G401 (cell line): ENCODE results near the gene GRIK3. TPM values are rescaled to one million over a fixed set of nuclear protein-coding genes. Genes with fewer than 3 reads are reported as not detected.

Source experiments
- DNase-seq: peaks from one replicate; pipeline ENCODE4 v3.0.0-alpha.2; 2015; ENCODE audit warnings: low spot score
- in situ Hi-C: cut with HindIII; loops from 2 replicates; pipeline ENCODE4 v1.10.0; 2016; ENCODE audit warnings: low sequenced_read_pairs, mixed read lengths
- total RNA-seq: library from RNA; depleted of rRNA; stranded (reverse); fragments of >200 nt; shearing (Covaris generic); gene quantifications from 2 replicates; pipeline ENCODE4 v1.2.3, GENCODE V29; 2014

GRIK3 gene
- total RNA-seq, 1 experiment from 2014 or later, result not detected

DNA sequence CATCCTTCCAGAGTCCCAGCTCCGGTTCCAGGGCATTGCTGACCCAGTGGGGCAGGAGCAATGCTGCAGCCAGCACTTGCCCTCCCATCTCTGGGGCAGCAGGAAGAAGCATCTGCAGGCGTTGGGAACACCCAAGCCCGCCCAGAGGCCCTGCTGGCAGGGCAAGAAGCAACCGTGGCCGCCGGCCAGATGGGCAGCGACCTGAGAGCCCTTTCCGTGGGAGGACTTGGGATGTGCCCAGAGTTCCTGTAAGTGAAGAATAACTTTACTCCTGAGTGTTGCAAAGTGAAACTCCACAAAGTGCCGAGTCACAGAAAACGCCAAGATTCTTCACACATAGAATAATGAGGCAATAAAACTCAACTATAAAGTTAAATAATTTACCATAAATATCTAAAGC, 46.0 kb downstream of the GRIK3 start:
- no peak for DNase-seq
- in situ Hi-C loops, result no loop called here

DNA sequence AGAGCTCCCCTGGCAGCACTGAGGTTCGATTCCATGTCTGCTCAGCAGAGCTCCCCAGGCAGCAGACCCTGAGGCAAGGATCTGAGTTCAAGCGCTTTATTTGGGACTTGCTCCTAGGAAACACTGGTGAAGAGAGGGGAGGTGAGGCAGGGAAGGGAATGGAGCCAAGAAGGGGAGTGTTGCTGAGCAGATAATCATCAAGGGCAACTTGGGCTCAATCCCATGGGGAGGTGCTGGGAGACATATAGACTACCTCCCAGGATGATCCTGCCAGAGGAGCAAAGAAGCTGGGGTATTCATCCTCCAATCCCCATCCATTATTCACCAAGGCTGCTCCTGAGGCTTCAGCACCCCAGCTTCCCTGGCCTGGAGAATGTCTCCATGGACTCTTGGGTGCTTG, 47.0 kb downstream of the GRIK3 start:
- in situ Hi-C loops, result no loop called here

DNA sequence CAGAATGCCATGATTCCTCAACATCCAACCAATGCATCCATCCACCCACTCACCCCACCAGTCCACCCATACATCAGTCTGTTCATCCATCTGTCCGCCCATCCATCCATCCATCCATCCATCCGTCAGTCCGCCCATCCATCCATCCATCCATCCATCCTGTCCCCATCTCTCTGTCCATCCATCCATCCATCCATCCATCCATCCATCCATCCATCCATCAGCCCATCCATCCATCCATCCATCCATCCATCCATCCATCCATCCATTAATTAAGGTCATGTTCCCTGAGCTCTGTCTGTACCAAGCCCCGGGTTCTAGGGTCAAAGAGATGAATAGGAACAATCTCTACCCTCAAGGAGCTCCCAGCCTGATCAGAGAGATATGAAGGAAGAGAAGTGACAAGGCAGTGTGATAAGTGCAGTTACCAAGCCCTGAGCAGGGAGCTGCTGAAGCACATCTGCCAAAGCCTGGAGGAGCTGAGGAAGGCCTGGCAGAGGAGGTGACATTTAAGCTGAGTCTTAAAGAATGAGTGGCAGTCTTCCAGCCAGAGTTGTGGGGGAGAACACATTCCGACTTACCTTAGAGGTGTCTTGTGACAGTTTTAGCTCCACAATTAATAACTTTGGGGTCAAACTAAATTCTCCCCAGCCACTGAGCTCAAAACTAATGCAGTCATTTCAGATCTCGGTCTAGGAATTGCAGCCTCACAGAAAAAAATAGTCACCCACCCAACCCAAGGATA, 47.9 kb downstream of the GRIK3 start:
- in situ Hi-C loops, result no loop called here
- DNase-seq, result no peak

More for the DNA sequence above, 47.0 kb downstream of the GRIK3 start:
- DNase-seq, result no peak

DNA sequence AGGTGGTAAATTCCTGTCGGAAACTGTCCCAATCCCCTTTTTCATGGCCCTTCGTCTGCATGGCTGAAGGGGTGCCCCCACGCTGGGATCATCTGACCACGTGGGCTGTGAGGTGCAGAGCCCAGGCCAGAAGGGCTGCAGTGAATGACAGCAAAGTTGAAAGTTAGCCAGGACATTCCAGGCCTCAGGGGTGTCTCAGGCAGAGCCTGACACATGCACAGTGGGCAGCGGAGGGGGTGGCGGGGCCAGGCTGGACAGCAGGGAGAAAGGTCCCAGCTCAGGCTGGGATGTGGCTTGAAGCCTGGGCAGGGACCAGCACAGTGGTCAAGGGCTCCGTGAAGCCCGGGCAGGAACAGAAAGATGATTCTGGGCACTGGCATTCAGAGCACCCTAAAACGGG, 49.6 kb downstream of the GRIK3 start:
- in situ Hi-C loops, result no loop called here

DNA sequence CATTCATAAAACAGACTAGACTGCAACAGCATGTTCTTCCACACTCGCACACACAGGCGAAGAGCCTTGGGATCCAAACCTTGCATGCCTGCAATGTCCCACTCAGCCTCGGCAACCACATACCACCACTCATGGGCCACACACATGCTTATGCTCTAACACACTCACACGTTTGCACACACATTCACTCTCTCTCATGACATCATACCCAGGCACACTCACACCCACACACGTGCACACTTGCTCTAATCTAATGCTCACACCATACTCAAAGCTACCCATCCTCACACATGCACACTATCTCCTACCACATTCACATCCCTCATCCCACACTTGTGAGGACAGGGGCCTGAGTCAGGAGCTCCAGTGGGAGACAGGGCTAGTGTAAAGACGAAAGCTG, 50.3 kb downstream of the GRIK3 start:
- in situ Hi-C loops, result no loop called here
- DNase-seq, result no peak

More for the DNA sequence above, 49.6 kb downstream of the GRIK3 start:
- DNase-seq, result no peak

DNA sequence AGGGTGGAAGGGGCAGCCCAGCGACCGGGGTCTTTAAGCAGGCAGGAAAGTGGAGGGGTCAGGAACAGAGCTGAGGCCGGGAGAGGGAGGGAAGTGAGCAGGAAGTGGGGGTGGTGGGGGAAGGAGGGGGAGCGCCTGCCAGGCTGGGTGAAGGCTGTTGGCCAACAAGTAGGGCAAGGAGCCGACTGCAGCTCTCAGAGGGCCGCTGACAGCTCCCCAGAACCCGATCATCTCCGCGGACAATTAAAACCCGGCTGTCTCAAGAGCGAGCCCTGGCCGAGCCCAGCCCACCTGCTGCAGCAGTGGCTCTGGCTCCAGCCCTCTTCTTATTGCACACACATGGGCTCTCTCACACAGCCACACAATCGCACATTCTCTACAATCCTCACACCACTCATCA, 51.6 kb downstream of the GRIK3 start:
- peak; percentile 49 for DNase-seq
- in situ Hi-C loops, result no loop called here

DNA sequence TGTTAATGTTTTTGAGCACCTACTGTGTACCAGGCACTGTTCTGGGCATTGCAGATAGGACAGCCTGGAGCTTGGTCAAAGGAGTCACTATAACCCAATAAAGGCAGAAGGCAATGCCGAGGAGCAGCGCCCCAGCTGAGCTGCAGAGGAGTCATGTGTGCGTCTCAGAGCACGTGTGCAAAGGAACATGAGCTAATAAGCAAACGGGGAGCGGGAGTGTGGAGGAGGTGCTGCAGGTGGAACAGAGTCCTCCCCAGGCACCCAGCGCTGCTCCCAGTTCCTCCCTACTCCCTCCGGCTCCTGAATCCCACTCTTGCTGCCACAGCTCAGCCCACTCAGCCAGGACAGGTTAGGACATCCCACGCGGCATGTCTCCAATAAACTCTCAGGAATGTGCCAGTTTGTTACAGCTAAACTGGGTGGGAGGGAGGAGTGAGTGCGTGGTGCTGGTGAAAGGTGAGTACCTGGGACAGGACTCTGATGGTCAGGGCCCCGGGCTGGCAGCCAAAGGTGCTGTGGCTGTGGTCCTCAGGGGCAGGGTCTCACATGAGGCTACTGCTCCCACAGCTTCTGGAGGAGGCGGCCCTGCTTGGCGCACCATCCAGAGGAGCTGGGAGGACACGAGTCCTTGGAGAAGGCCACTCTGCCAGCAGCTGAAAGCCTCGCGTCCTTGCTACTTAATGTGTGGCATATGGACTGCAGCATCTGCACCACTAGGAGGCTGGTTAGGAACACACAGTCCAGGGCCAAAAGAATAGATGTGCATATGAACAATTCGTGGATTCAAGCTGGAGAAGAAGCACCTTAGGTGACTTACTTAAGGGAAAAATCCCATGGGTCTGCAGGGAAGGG, 52.3 kb downstream of the GRIK3 start:
- peak; percentile 63 for DNase-seq
- in situ Hi-C loops, result no loop called here

DNA sequence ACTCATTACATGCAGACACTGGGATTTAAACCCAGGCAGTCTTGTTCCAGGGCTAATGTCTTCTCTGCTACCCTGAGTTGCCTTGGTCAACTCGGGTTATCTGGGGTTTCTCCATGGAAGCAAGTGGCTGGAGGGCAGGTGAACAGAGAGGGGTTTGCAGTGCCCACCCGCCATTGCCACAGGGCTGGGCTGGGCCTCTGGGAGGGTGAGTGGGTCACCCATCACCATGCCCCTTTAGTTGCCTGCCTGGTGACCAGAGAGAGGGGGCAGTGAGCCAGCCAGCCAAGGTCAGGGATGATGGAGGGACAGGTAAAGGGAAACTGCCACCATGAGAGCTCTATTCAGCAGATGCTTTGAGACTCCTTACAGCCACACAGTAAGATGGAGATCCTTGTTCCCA, 53.2 kb downstream of the GRIK3 start:
- in situ Hi-C loops, result no loop called here
- no peak for DNase-seq

DNA sequence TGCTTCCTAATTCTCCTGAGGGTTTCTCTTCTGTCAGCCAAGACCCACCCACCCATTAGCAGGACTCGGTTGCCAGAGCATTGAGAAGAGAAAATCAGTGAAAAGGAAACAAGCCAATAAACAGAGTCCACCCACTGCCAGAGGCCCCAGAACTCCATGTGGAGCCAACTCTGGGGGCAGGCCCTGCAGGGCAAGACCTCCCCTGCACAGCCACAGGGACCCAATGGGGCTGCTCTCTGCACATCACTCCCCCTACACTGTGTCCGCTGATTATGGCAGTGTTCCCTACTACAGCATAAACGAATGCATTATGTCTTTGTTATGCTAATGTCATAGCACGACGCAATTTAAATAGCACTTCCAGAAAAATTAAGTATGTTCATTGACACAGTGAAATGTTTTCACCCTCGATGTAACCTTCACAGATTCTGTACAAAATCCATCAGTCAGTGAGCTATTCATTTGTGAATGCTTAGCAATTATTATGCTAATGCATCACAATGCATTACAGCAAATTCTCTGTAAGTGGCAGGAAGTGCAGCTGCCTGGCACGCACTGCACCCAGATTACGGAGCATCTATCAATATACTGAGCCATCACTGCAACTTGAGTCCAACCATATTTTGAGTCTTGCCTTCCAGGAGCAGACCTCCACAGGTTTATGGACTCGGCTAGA, 56.4 kb downstream of the GRIK3 start:
- in situ Hi-C loops, result no loop called here
- DNase-seq, result no peak

DNA sequence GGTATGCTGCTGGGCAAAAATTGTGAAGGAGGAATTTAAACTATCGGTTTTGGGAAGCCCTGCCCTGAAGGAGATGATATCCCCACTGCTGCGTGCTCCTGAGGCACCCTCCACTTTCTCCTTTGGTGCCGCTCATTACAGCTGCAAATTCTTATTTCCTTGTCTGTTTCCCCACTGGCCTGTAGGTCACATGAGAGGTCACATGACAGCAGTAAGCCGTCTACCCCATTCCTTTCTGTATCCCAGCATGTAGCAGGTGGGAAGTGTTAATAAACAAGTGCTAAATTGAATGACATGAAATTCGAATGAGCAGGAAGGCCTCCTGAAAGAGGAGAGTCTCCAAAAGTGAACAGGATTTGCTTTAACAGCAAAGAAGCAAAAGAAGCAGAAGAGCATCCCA, 58.7 kb downstream of the GRIK3 start:
- in situ Hi-C loops, result no loop called here
- DNase-seq, result no peak

DNA sequence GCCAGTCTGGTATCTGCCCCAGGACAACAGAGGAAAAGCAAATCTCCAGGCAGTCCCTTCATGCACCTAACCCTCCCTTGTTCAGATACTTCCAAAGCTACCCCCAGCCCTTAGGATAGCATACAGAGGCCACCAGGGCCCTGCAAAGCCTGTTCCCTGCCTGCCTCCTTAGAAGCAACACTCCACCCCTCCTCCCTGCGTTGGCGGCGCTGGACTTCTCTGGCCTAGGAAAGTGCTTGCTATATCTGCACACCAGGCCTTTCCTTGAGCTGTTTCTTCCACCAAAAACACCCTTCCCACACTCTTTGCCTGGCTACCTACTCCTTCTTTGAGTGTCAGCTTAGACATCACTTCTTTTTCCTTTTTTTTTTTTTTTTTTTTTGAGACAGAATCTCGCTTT, 61.3 kb downstream of the GRIK3 start:
- in situ Hi-C loops, result no loop called here
- no peak for DNase-seq

DNA sequence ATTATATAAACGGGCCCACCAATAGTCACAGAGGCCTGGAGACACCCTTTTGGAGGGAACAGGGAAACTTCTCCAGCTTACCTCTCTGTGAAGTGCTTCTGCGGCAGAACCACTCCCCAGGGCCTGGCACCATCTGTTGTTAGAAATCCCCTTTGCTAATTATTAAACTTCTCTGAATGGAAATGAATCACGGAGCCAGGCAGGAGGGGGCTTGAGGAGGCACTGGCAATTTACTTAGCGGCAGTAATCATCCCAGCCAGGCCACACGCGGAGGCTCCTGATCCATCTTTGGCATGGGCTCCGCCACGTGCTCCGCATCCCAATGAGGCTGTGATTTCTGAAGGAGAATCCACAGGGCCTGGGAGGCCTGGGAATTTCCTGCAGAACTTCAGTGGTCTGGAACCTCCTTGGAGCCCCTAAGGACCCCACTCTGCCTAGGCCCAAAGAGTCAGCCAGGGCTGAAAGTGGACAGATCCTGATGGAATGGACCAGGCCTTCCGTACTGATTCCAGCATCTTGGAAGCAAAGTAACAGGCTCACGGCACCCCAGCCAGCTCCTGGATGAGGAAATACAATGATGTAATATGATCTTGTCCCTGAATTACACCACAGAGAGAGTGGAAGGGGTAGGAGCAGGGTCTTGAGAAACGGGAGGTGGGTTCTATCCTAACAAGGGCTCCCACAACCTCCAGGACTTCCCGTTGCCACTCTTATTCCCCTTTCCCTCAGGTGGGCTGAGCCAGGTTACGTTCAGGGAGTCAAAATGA, 62.3 kb downstream of the GRIK3 start:
- in situ Hi-C loops, result no loop called here
- no peak for DNase-seq

DNA sequence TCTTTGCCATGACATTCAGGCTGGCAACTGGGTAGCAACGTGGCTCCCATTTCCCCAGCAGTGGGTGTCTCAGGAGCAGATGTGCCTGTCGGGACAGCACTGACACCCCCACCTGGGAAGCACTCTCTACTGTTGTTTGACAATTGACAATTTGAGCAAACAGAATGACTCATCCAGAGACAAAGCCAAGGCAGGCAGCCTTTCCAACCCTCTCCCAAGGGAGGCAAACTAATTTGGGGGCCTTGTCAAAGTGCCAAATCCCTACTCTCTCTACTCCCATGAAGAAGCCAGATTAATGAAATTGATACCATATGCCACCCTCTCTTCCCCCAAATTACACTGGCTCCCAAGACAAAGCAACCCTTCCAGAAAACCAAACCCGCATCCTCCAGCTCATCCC, 65.6 kb downstream of the GRIK3 start:
- in situ Hi-C loops, result no loop called here
- no peak for DNase-seq

DNA sequence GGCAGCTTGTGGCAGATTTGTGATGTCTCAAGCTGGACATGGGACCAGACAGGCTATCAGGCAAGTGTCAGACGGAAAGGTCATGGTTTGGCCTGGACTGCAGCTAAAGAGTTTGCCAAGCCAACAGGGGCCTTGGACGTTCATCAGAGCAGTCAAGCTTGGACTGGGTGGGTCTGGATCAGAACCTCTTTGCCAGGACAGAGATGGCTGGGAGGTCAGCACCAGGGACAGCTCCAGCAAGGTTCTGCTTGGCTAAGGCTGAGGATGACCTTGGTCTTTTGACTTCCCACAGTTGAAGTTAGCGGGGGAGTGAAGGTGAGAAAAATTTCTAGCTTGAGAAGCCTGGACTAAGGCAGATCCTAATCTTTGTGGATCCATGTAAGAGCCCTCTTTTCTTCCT, 68.1 kb downstream of the GRIK3 start:
- DNase-seq, result no peak
- in situ Hi-C loops, result no loop called here

DNA sequence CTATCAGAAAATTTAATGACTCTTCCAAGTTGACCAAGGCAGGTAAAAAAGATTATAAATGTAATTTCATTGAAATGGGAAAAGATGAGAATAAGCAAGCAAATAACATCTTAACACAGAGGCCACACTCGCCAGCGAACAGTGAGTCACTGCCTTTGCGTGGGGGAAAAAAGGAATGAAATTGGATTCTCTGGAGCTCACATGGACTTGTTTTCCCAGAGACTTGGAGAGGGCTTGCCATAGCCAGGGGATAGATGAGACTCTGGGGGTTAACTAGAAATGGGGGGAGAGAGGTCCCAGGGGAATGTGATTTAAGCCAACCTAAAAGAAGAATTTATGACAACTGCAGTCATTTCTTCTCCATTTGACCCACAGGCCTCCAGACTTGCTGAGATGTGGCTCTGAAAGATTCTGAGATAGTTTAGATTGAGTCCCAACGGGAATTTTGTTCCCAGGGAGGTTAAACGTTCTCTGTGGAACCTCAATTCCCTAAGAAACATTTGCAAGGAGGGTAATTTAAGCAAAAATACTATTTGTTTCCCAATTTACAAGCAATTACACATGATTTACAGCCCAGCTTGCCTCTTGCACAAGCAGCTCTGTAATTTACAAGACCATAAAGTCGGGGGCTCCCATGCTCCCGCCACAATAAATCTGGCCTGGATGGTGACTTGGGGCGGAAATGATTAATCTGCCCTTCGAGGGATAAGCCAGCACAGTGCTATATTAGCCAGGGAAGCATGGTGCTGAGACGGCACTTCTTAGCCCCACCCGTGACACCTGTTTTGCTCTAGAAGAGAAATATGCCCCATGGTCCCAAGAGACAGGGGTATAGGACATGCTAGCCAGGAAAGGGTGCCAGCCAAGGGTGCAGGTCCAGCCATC, 68.8 kb downstream of the GRIK3 start:
- in situ Hi-C loops, result no loop called here
- no peak for DNase-seq

DNA sequence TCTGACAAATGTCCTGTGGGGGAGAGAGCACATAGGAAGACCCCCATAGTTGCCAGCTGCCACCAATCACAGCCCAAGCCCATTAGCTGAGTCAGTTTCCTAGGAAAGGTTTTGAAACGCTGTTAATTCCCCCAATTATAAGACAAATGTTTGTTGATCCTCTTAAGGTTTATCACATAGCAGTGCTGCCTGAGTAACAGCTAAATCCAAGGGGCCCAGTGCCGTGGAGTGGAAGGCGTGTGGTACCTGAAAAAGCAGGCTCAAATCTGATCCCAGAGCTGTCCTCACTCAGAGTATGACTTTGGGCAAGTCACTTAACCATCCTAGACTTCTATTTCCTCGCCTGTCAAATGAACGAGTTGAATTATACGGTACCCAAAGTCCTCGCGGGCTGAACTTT, 69.5 kb downstream of the GRIK3 start:
- in situ Hi-C loops, result no loop called here
- no peak for DNase-seq

DNA sequence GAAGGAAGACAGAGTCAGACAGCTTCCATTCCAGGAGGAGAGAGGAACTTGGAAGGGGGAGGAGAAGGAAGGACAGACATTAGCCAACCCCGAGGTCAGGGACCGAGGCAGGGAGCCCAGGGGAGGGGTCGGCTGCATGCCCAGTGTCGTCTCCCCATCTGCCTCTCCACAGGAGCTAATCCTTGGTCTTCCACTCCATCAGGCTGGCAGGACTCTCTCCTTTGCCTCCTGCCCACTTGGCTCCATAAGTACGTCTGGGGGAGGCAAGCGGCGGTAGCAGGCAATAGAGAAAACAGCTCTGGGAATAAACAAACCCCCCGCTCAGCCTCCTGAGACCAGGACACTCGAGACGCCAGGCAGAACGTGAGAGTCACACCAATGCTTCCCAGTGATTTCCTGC, 71.3 kb downstream of the GRIK3 start:
- DNase-seq, result peak; percentile 92
- in situ Hi-C loops, result no loop called here

DNA sequence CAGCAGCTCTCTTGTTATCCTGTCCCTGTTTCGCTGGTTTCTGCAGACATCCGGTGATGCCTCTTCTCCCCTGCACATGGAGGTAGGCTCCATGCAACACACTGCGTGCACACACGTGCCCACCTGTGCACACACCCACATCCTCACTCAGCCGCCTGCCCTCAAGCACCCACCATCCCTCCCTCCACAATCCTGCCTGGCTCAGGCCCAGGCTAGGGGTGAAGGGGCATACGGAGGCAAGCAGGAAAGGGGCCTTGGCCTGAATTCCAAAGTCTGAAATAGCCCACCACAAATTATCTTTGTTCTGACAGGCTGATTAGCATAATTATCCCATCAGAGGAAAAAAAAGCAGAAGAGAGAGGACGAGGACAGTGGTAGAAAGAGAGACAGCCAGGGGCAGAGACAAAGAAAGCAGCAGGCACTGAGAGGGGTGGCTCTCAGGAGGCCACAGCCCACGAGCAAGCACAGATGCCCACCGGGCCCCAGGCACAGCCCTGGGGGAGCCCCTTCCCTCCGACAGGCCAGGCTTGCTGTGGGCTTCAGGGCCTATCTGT, 73.2 kb downstream of the GRIK3 start:
- DNase-seq, result no peak
- in situ Hi-C loops, result no loop called here
